Osteocyte (in vitro differentiated cells): ENCODE measurements around the gene TCAIM. TPM values are rescaled to one million over a fixed set of nuclear protein-coding genes. Genes with fewer than 3 reads are reported as not detected.

Experiments
- DNase-seq: peaks from one replicate; pipeline ENCODE4 v3.0.0; 2021; ENCODE audit warnings: mixed read lengths; ENCODE audit not compliant: unreplicated experiment; ENCODE audit errors: extremely low spot score
- H3K27ac Mint-ChIP-seq: one replicate; pipeline ENCODE4 v1.8.0; 2021; ENCODE audit warnings: mild to moderate bottlenecking, mixed read lengths; ENCODE audit not compliant: unreplicated experiment
- H3K27me3 Mint-ChIP-seq: one replicate; pipeline ENCODE4 v1.8.0; 2021; ENCODE audit warnings: mixed read lengths; ENCODE audit not compliant: unreplicated experiment
- H3K36me3 Mint-ChIP-seq: one replicate; pipeline ENCODE4 v1.8.0; 2021; ENCODE audit warnings: mixed read lengths; ENCODE audit not compliant: unreplicated experiment
- H3K4me1 Mint-ChIP-seq: one replicate; pipeline ENCODE4 v1.8.0; 2021; ENCODE audit warnings: mixed read lengths; ENCODE audit not compliant: unreplicated experiment
- H3K4me3 Mint-ChIP-seq: one replicate; pipeline ENCODE4 v1.8.0; 2021; ENCODE audit warnings: mild to moderate bottlenecking, moderate library complexity, mixed read lengths; ENCODE audit not compliant: unreplicated experiment
- H3K9me3 Mint-ChIP-seq: one replicate; pipeline ENCODE4 v1.8.0; 2021; ENCODE audit warnings: mixed read lengths; ENCODE audit not compliant: unreplicated experiment
- total RNA-seq: library from RNA; stranded (reverse); gene quantifications from 2 replicates; pipeline ENCODE4 v1.2.1, GENCODE V29; 2021
- TF ChIP-seq, protein P1 (sequence below): fragments of 200-600 bp; sonication (generic); IDR thresholded peaks from 2 replicates; pipeline ENCODE4 v1.5.0; 2021; ENCODE audit warnings: antibody characterized with exemption, mild to moderate bottlenecking, moderate library complexity

The TCAIM gene
- total RNA-seq, 1 donor from 2014 or later = 30.2 TPM

DNA sequence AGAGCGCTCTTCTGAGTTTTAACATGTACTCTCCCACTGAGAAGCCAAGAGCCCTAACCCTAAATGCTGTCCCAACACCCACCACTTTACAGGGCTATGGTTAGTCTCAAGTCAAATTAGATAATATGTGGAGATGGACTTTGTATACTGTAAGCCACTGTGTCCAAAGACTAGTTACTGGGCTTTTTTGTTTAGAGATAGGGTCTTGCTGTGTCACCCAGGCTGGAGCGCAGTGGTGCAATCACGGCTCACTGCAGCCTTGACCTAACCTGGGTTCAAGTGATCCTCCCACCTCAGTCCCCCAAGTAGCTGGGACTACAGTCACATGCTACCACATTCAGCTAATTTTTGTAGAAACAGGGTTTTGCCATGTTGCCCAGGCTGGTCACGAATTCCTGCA lies 115.7 kb downstream of the TCAIM start:
- no peak for DNase-seq
- TF ChIP-seq, protein P1, sequence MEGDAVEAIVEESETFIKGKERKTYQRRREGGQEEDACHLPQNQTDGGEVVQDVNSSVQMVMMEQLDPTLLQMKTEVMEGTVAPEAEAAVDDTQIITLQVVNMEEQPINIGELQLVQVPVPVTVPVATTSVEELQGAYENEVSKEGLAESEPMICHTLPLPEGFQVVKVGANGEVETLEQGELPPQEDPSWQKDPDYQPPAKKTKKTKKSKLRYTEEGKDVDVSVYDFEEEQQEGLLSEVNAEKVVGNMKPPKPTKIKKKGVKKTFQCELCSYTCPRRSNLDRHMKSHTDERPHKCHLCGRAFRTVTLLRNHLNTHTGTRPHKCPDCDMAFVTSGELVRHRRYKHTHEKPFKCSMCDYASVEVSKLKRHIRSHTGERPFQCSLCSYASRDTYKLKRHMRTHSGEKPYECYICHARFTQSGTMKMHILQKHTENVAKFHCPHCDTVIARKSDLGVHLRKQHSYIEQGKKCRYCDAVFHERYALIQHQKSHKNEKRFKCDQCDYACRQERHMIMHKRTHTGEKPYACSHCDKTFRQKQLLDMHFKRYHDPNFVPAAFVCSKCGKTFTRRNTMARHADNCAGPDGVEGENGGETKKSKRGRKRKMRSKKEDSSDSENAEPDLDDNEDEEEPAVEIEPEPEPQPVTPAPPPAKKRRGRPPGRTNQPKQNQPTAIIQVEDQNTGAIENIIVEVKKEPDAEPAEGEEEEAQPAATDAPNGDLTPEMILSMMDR = no peak
- H3K9me3 Mint-ChIP-seq = peaks cover 2% of the 10 kb centered on the region
- H3K4me1 Mint-ChIP-seq = no peaks in the 10 kb centered on the region
- H3K4me3 Mint-ChIP-seq = no peak overlapping the region
- H3K27ac Mint-ChIP-seq = no peak overlapping the region
- no peaks in the 10 kb centered on the region for H3K27me3 Mint-ChIP-seq
- H3K36me3 Mint-ChIP-seq = peaks cover 61% of the 10 kb centered on the region

DNA sequence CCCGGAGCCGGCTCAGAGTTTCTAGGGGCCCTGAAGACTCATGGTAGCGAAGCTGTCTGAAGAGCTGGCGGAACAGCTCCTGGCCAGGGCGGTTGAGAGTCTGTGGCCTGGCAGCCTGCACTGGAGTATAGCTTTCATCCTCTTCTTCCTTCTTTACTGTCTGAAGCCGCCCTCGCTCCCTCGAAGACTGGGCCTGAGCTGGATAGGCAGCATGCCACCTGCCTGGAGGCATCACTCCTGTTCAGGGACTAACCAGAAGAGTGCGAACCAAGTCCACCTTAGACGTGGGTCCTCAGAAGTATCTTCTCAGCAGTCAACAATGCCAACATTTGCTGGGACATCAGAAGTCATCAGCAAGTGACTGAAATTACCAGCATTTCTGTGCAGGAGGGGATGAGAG lies 116.8 kb downstream of the TCAIM start:
- Mint-ChIP-seq H3K27me3 (no peaks in the 10 kb centered on the region), H3K4me3 (no peak overlapping the region), H3K9me3 (peaks cover 5% of the 10 kb centered on the region), H3K4me1 (no peaks in the 10 kb centered on the region), H3K36me3 (peaks cover 58% of the 10 kb centered on the region), H3K27ac (no peak overlapping the region)
- peak; percentile 53 for DNase-seq
- TF ChIP-seq, protein P1 = no peak

Other genes starting within 250 kb of the TCAIM start
- gene TOPAZ1, start 96.9 kb upstream of the TCAIM start, total RNA-seq = not detected in 2 replicates
- gene ZNF445, start 138.9 kb downstream of the TCAIM start, total RNA-seq = 26.1 and 28.2 TPM in 2 replicates
- gene ZKSCAN7, start 216.4 kb downstream of the TCAIM start, total RNA-seq = 7.4 TPM in 2 replicates
- gene ZNF660, start 246.2 kb downstream of the TCAIM start, total RNA-seq = 6.7 and 11.2 TPM in 2 replicates